Measurements from ENCODE around the gene MACROD1. TPM values are rescaled to one million over a fixed set of nuclear protein-coding genes. Genes with fewer than 3 reads are reported as not detected.
A peak's percentile ranks its signal among the peaks of the same experiment; 100 is the strongest.

Gene MACROD1
- total and polyA plus RNA-seq, 2 experiments from 2014 or later: 21.2 to 29.8 TPM

DNA sequence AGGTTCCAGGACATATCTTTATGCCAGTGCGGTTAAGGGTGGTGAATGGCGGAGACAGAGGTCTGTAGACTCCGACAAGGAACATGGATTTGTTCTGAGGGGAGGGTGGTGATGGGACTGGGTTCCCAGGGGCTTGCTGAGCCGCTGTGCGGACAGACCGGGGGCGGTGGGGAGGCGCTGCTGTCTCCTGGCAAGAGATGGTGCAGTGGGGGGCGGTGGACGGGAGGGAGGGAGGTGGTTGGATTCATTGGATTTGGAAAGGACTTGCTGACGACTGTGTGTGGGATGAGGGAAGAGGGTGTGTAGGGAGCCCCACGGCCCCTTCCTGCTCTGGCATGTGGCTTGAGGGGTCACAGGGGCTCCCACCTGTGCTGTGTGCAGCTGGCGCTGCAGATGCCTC lies 87.0 kb downstream of the MACROD1 start:
- WGBS (ENCODE audit: low lambda C conversion rate, missing lambda C conversion rate): 76% methylated on average over 12 of the region's 13 CpGs
- DNase-seq (ENCODE audit: low spot score): no peak
- TF ChIP-seq EZH2phosphoT487 (IDR thresholded peaks at IDR 0.05; ENCODE audit: low read depth, severe bottlenecking, unreplicated experiment) (no peak), EZH2 (IDR thresholded peaks at IDR 0.05; ENCODE audit: borderline replicate concordance) (no peak)
- TF ChIP-seq, protein P1, sequence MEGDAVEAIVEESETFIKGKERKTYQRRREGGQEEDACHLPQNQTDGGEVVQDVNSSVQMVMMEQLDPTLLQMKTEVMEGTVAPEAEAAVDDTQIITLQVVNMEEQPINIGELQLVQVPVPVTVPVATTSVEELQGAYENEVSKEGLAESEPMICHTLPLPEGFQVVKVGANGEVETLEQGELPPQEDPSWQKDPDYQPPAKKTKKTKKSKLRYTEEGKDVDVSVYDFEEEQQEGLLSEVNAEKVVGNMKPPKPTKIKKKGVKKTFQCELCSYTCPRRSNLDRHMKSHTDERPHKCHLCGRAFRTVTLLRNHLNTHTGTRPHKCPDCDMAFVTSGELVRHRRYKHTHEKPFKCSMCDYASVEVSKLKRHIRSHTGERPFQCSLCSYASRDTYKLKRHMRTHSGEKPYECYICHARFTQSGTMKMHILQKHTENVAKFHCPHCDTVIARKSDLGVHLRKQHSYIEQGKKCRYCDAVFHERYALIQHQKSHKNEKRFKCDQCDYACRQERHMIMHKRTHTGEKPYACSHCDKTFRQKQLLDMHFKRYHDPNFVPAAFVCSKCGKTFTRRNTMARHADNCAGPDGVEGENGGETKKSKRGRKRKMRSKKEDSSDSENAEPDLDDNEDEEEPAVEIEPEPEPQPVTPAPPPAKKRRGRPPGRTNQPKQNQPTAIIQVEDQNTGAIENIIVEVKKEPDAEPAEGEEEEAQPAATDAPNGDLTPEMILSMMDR (IDR thresholded peaks at IDR 0.05; ENCODE audit: poor library complexity): no peak

DNA sequence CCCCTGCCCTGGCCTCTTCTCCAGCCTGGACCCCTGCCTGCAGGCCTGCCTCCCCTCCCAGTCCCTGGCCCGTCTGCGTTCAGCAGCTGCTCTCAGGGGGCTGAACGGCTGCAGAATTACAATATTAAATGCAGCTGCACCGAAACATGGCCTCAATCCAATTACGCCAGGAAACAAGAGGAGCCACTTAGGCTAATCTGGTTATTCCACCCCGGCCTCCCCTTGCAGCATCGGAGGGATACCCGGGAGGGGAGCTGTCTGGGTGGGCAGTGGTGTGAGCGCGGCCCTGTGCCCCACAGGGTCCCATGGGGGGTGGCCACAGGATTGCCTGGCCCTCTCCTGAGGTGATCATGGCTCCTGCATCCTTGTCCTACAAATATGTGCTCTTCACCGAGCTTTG lies 87.6 kb downstream of the MACROD1 start:
- H3K9me2 ChIP-seq (replicated peaks; ENCODE audit: insufficient read depth): no peaks in the 10 kb centered on the region
- H3K4me1 ChIP-seq (ENCODE audit: insufficient read depth): peaks cover 13% of the 10 kb centered on the region
- no peak for DNase-seq (ENCODE audit: low spot score)
- peak overlapping the region; percentile 14 for H3K27ac ChIP-seq
- no peaks in the 10 kb centered on the region for H3K79me2 ChIP-seq
- H3K4me2 ChIP-seq: no peak overlapping the region
- no peaks in the 10 kb centered on the region for H3K9me3 ChIP-seq (ENCODE audit: low read depth)
- H3K4me3 ChIP-seq: no peak overlapping the region
- H2AFZ ChIP-seq: no peak overlapping the region
- 54% methylated on average over 11 of the region's 11 CpGs for WGBS (ENCODE audit: low lambda C conversion rate, missing lambda C conversion rate)
- H4K20me1 ChIP-seq (ENCODE audit: insufficient read depth, poor library complexity, severe bottlenecking): no peaks in the 10 kb centered on the region
- H3K27me3 ChIP-seq: no peaks in the 10 kb centered on the region
- TF ChIP-seq EZH2phosphoT487 (IDR thresholded peaks at IDR 0.05; ENCODE audit: low read depth, severe bottlenecking, unreplicated experiment): no peak
- TF ChIP-seq EZH2 (IDR thresholded peaks at IDR 0.05; ENCODE audit: borderline replicate concordance): no peak
- TF ChIP-seq, protein P1 (IDR thresholded peaks at IDR 0.05; ENCODE audit: poor library complexity): no peak
- no peaks in the 10 kb centered on the region for H3K36me3 ChIP-seq (replicated peaks; ENCODE audit: insufficient read depth, low read depth)

More for the DNA sequence above, 87.0 kb downstream of the MACROD1 start:
- Histone ChIP-seq H3K4me3 (no peak overlapping the region), H3K27me3 (no peaks in the 10 kb centered on the region), H4K20me1 (ENCODE audit: insufficient read depth, poor library complexity, severe bottlenecking) (no peaks in the 10 kb centered on the region), H3K9me2 (replicated peaks; ENCODE audit: insufficient read depth) (no peaks in the 10 kb centered on the region), H2AFZ (no peak overlapping the region), H3K4me2 (no peak overlapping the region), H3K36me3 (replicated peaks; ENCODE audit: insufficient read depth, low read depth) (no peaks in the 10 kb centered on the region), H3K79me2 (no peaks in the 10 kb centered on the region), H3K9me3 (ENCODE audit: low read depth) (no peaks in the 10 kb centered on the region), H3K27ac (no peak overlapping the region), H3K4me1 (ENCODE audit: insufficient read depth) (peaks cover 11% of the 10 kb centered on the region)

DNA sequence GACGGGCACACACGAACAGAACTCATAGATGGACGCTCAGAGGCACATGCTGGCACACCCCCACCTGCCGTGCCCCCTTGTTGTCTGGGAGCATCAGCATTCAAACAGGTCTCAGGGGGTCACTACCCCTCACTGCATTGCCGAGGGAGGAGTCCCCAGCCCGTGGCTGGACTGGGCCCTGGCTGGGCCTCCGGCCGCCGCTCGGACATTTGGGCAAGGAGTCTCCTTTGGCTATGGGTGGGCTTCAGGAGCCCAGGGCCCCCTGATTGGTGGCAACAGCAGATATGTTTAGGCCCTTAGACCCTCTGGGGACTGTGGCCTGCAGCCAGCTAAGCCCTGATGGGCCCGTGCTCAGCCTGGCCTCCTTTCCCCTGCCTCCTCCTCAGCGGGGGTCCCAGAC lies 88.3 kb downstream of the MACROD1 start:
- WGBS (ENCODE audit: low lambda C conversion rate, missing lambda C conversion rate): 91% methylated on average over 12 of the region's 12 CpGs
- no peak for DNase-seq (ENCODE audit: low spot score)
- Histone ChIP-seq H3K4me1 (ENCODE audit: insufficient read depth) (peaks cover 13% of the 10 kb centered on the region), H3K9me3 (ENCODE audit: low read depth) (no peaks in the 10 kb centered on the region), H3K4me3 (no peak overlapping the region), H3K4me2 (no peak overlapping the region), H4K20me1 (ENCODE audit: insufficient read depth, poor library complexity, severe bottlenecking) (no peaks in the 10 kb centered on the region), H3K79me2 (no peaks in the 10 kb centered on the region), H3K27ac (no peak overlapping the region), H2AFZ (no peak overlapping the region), H3K36me3 (replicated peaks; ENCODE audit: insufficient read depth, low read depth) (no peaks in the 10 kb centered on the region), H3K9me2 (replicated peaks; ENCODE audit: insufficient read depth) (no peaks in the 10 kb centered on the region), H3K27me3 (no peaks in the 10 kb centered on the region)
- TF ChIP-seq, protein P1 (IDR thresholded peaks at IDR 0.05; ENCODE audit: poor library complexity): no peak
- no peak for TF ChIP-seq EZH2phosphoT487 (IDR thresholded peaks at IDR 0.05; ENCODE audit: low read depth, severe bottlenecking, unreplicated experiment)
- no peak for TF ChIP-seq EZH2 (IDR thresholded peaks at IDR 0.05; ENCODE audit: borderline replicate concordance)

DNA sequence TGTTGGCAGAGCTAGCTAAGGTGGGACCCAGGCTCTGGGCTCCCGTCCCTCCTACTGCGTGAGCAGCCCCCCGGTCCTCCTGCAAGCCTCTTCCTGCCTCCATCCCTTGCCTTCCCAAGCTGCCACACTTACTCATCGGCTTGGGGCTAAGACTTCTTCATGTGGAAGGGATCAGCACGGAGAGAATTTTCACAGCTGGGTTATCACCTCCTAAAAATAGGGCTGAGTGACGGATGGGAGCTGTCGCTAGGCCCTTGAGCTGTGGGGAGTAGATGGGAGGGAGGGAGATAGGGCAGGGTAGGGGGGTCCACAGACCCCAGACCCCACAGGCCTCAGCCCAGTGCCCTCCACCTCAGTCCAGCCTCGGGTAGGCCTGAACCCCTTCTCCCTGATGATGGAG lies 89.2 kb downstream of the MACROD1 start:
- no peaks in the 10 kb centered on the region for H3K9me3 ChIP-seq (ENCODE audit: low read depth)
- H3K27ac ChIP-seq: no peak overlapping the region
- no peaks in the 10 kb centered on the region for H3K36me3 ChIP-seq (replicated peaks; ENCODE audit: insufficient read depth, low read depth)
- DNase-seq (ENCODE audit: low spot score): no peak
- no peak overlapping the region for H3K4me3 ChIP-seq
- no peaks in the 10 kb centered on the region for H3K9me2 ChIP-seq (replicated peaks; ENCODE audit: insufficient read depth)
- no peaks in the 10 kb centered on the region for H3K79me2 ChIP-seq
- WGBS (ENCODE audit: low lambda C conversion rate, missing lambda C conversion rate): 91% methylated on average over 8 of the region's 8 CpGs
- no peaks in the 10 kb centered on the region for H4K20me1 ChIP-seq (ENCODE audit: insufficient read depth, poor library complexity, severe bottlenecking)
- H3K4me1 ChIP-seq (ENCODE audit: insufficient read depth): peaks cover 13% of the 10 kb centered on the region
- no peak overlapping the region for H2AFZ ChIP-seq
- H3K27me3 ChIP-seq: no peaks in the 10 kb centered on the region
- H3K4me2 ChIP-seq: no peak overlapping the region
- TF ChIP-seq EZH2 (IDR thresholded peaks at IDR 0.05; ENCODE audit: borderline replicate concordance) (no peak), EZH2phosphoT487 (IDR thresholded peaks at IDR 0.05; ENCODE audit: low read depth, severe bottlenecking, unreplicated experiment) (no peak)

Measured in hepatocyte (in vitro differentiated cells).